ENCODE data around the gene WDR75. TPM values are rescaled to one million over a fixed set of nuclear protein-coding genes. Genes with fewer than 3 reads are reported as not detected.

Gene WDR75
- total and polyA plus RNA-seq, 9 of the 15 experiments (the other 6 are each of a cell fraction or from before 2014, with no cell fraction given) = 50.9 to 111 (median 76.4) TPM

DNA sequence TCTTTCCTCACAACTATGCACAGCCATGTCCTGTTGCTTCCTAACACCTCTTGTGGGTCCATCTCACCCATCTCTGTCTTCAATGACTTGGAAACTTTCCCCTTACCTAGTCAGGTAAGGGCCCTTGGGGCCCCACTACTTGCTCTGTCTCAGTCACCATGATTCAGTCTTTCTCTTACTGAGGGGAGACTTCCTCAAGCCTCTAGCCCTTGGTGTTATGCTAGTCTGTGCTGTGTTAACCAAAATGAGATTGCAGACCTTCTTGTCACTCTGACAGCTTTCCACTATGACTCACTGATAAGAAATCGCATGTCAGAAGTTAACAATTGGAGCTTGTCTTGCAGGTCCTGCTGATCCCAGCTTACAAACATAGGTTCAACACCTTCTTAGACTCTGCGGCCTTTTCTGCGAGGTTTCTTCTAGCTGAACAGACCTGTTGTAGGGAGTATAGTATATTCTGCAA, 65.3 kb downstream of the WDR75 start (continued):
- TF ChIP-seq SRSF1 (IDR thresholded peaks at IDR 0.05; ENCODE audit: low read depth, low read length) = no peak
- TF ChIP-seq, protein P1, sequence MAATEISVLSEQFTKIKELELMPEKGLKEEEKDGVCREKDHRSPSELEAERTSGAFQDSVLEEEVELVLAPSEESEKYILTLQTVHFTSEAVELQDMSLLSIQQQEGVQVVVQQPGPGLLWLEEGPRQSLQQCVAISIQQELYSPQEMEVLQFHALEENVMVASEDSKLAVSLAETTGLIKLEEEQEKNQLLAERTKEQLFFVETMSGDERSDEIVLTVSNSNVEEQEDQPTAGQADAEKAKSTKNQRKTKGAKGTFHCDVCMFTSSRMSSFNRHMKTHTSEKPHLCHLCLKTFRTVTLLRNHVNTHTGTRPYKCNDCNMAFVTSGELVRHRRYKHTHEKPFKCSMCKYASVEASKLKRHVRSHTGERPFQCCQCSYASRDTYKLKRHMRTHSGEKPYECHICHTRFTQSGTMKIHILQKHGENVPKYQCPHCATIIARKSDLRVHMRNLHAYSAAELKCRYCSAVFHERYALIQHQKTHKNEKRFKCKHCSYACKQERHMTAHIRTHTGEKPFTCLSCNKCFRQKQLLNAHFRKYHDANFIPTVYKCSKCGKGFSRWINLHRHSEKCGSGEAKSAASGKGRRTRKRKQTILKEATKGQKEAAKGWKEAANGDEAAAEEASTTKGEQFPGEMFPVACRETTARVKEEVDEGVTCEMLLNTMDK (IDR thresholded peaks at IDR 0.05; ENCODE audit: borderline replicate concordance, insufficient read depth, low read depth, low read length, poor library complexity, severe bottlenecking) = no peak
- TF ChIP-seq, protein P2, sequence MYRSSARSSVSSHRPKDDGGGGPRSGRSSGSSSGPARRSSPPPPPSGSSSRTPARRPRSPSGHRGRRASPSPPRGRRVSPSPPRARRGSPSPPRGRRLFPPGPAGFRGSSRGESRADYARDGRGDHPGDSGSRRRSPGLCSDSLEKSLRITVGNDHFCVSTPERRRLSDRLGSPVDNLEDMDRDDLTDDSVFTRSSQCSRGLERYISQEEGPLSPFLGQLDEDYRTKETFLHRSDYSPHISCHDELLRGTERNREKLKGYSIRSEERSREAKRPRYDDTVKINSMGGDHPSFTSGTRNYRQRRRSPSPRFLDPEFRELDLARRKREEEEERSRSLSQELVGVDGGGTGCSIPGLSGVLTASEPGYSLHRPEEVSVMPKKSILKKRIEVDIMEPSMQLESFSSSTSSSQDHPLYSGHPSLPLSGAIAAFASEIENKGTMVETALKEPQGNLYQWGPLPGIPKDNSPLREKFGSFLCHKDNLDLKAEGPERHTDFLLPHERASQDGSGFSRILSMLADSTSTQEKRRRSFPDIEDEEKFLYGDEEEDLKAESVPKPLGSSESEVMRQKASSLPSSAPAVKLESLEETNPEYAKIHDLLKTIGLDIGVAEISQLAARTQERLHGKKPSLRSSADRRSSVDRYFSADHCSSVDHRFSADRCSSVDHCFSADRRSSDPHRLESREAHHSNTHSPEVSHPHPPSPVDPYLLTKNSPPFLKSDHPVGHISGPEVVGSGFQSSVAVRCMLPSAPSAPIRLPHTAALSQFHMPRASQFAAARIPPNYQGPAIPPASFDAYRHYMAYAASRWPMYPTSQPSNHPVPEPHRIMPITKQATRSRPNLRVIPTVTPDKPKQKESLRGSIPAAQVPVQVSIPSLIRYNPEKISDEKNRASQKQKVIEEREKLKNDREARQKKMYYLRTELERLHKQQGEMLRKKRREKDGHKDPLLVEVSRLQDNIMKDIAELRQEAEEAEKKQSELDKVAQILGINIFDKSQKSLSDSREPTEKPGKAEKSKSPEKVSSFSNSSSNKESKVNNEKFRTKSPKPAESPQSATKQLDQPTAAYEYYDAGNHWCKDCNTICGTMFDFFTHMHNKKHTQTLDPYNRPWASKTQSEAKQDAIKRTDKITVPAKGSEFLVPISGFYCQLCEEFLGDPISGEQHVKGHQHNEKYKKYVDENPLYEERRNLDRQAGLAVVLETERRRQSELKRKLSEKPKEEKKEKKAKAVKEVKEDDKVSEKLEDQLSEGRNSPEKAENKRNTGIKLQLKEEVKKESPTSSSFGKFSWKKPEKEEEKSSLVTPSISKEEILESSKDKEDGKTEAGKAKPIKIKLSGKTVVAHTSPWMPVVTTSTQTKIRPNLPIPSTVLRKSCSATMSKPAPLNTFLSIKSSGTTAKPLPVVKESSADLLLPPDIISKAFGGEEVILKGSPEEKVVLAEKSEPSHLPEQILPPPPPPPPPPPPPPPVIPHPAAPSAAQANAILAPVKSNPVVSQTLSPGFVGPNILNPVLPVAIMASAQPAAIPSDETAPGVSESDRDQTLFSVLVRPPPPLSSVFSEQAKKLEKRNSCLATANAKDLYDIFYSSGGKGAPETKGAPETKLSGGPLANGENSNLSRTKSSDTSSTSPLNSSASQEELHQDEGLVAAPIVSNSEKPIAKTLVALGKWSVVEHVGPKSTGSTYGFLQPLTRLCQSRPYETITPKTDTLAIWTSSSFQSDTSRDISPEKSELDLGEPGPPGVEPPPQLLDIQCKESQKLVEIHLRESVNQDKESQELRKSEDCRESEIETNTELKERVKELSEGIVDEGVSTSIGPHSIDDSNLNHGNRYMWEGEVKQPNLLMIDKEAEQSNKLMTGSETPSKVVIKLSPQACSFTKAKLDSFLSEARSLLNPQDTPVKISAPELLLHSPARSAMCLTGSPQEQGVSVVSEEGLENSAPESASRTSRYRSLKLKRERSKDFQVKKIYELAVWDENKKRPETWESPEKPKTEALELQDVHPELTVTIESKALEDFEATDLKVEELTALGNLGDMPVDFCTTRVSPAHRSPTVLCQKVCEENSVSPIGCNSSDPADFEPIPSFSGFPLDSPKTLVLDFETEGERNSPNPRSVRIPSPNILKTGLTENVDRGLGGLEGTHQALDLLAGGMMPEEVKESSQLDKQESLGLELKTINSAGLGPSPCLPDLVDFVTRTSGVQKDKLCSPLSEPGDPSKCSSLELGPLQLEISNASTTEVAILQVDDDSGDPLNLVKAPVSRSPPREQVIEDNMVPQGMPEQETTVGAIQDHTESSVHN (IDR thresholded peaks at IDR 0.05; ENCODE audit: borderline replicate concordance in 1 of 2, low read depth in 1 of 2) = 0 out of 4 replicates have a peak, but pooled peaks of 1 of the 2 experiments have one; percentile 28
- TF ChIP-seq SAP30 (IDR thresholded peaks at IDR 0.05; ENCODE audit: borderline replicate concordance, insufficient read depth, low read depth, low read length, poor library complexity, severe bottlenecking) = no peak
- TF ChIP-seq GABPB2 (CRISPR knock-in tag; conservative IDR thresholded peaks at IDR 0.05) = no peak
- TF ChIP-seq ZBTB8A (IDR thresholded peaks at IDR 0.05; ENCODE audit: partially characterized antibody) = no peak
- TF ChIP-seq SMC3 (conservative IDR thresholded peaks at IDR 0.05; ENCODE audit: insufficient read depth, low read depth, low read length) = no peak
- TF ChIP-seq, protein P3, sequence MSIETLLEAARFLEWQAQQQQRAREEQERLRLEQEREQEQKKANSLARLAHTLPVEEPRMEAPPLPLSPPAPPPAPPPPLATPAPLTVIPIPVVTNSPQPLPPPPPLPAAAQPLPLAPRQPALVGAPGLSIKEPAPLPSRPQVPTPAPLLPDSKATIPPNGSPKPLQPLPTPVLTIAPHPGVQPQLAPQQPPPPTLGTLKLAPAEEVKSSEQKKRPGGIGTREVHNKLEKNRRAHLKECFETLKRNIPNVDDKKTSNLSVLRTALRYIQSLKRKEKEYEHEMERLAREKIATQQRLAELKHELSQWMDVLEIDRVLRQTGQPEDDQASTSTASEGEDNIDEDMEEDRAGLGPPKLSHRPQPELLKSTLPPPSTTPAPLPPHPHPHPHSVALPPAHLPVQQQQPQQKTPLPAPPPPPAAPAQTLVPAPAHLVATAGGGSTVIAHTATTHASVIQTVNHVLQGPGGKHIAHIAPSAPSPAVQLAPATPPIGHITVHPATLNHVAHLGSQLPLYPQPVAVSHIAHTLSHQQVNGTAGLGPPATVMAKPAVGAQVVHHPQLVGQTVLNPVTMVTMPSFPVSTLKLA (conservative IDR thresholded peaks at IDR 0.05) = peak in 1 of 2 experiments; percentile 63; a peak in 2 of 4 replicates
- TF ChIP-seq RUNX1 (IDR thresholded peaks at IDR 0.05; ENCODE audit: low read depth) = no peak
- no peak for TF ChIP-seq PCBP1 (IDR thresholded peaks at IDR 0.05; ENCODE audit: low read depth, low read length, poor library complexity, severe bottlenecking)
- TF ChIP-seq, protein P4, sequence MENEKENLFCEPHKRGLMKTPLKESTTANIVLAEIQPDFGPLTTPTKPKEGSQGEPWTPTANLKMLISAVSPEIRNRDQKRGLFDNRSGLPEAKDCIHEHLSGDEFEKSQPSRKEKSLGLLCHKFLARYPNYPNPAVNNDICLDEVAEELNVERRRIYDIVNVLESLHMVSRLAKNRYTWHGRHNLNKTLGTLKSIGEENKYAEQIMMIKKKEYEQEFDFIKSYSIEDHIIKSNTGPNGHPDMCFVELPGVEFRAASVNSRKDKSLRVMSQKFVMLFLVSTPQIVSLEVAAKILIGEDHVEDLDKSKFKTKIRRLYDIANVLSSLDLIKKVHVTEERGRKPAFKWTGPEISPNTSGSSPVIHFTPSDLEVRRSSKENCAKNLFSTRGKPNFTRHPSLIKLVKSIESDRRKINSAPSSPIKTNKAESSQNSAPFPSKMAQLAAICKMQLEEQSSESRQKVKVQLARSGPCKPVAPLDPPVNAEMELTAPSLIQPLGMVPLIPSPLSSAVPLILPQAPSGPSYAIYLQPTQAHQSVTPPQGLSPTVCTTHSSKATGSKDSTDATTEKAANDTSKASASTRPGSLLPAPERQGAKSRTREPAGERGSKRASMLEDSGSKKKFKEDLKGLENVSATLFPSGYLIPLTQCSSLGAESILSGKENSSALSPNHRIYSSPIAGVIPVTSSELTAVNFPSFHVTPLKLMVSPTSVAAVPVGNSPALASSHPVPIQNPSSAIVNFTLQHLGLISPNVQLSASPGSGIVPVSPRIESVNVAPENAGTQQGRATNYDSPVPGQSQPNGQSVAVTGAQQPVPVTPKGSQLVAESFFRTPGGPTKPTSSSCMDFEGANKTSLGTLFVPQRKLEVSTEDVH (IDR thresholded peaks at IDR 0.05; ENCODE audit: low read depth, partially characterized antibody) = no peak
